ENCODE measurements around the gene GALNT9. TPM values are rescaled to one million over a fixed set of nuclear protein-coding genes. Genes with fewer than 3 reads are reported as not detected.
"Not testable (repeated sequence)": the region's sequence is repeated elsewhere in the genome, so short reads cannot be mapped to it uniquely, and the experiment has no call there.

GALNT9 gene
- total RNA-seq, 1 donor from 2014 or later, result not detected

DNA sequence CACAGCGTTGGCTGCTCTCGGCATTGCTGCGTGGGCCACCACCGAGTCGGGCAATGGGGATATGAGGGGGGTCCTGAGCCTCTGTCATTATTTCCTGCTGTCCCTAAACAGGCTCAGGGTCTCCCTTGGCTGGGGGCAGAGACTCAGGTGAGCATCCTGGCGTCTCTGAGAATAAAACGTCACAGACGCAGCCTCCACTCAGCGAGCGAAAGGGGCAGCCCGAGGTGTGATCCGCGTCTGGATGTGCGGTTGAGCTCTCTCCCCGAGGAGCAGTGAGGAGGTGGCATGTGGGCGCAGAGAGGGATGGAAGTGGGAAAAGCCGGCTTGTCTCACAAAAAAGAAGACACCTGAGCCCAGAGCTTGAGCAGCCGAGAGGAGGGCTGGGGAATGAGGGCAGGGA lies 62.6 kb downstream of the GALNT9 start:
- no peak for TF ChIP-seq CTCF (IDR thresholded peaks at IDR 0.05; ENCODE audit: insufficient read depth, low read length, severe bottlenecking)
- Histone ChIP-seq H3K4me3 (ENCODE audit: low read depth, low read length) (no peak overlapping the region), H3K27me3 (ENCODE audit: control insufficient read depth, insufficient read depth, low read length) (no peaks in the 10 kb centered on the region), H3K36me3 (ENCODE audit: control insufficient read depth, insufficient read depth, low read length) (no peaks in the 10 kb centered on the region)
- FAIRE-seq (no peak), DNase-seq (ENCODE audit: low read depth) (no peak)

DNA sequence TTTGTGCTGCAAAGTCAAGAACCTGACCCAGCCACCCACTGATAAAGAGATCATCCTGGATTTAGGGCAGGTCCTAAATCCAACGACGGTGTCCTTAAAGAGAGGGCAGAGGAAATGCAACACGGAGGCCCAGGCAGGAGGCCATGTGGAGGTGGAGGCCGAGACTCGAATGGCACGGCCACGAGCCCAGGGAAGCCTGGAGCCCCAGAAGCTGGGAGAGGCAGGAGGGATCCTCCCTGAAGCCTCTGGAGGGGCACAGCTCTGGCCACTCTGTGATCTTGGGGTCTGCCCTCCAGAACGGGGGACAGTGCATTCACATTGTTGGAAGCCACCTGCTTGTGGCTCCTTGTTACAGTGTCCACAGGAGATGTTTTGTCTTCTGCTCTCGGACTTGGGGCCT lies 63.0 kb downstream of the GALNT9 start:
- H3K4me3 ChIP-seq (ENCODE audit: low read depth, low read length), result no peak overlapping the region
- no peak for FAIRE-seq
- no peak for DNase-seq (ENCODE audit: low read depth)
- TF ChIP-seq CTCF (IDR thresholded peaks at IDR 0.05; ENCODE audit: insufficient read depth, low read length, severe bottlenecking), result no peak
- no peaks in the 10 kb centered on the region for H3K27me3 ChIP-seq (ENCODE audit: control insufficient read depth, insufficient read depth, low read length)
- H3K36me3 ChIP-seq (ENCODE audit: control insufficient read depth, insufficient read depth, low read length), result no peaks in the 10 kb centered on the region

DNA sequence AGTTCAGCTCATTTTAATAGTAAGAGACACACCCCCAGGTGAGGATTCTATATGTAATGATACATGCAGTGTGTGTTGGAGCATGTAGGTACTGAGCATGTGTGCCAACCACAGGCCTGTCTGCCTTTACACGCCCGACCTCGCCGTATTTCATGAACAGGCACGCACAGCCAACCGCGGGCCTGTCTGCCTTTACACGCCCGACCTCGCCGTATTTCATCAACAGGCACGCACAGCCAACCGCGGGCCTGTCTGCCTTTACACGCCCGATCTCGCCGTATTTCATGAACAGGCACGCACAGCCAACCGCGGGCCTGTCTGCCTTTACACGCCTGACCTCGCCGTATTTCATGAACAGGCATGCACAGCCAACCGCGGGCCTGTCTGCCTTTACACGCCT lies 63.6 kb downstream of the GALNT9 start:
- H3K27me3 ChIP-seq (ENCODE audit: control insufficient read depth, insufficient read depth, low read length); FAIRE-seq; DNase-seq (ENCODE audit: low read depth); H3K4me3 ChIP-seq (ENCODE audit: low read depth, low read length); H3K36me3 ChIP-seq (ENCODE audit: control insufficient read depth, insufficient read depth, low read length): not testable (repeated sequence)

DNA sequence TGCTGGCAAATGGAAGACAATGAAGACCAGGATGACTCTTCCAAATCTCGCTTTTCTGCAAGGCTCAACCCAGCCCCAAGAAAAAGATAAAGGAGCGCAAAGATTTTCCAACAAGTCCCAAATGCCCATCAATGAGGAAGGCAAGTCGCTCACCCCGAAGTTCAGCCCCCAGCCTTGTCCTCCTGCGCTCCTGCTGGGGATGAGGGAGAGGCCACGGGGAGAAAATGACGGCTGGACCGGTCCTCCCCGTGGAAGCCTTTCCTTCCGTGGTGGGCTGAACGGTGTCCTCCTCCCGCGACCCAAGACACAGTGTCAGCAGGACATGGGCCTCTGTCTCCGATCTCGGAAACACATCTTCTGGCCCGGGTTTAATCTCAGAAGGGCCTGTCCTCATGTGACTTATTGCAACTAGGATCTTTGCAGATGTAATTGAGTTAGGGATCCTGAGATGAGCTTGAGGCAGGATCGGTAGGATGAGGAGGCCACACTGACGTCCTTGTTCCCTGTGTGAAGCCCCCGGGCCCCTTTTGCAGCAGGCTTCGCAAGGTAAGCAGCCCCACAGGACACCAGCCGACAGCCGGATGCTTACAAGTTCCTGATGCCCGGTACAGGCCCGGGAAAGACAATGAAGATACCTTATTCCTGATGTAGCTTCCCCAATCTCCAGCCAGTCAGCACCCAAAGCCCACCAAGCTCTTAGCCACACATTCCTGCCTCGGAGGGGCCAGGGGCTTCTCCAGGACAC lies 64.2 kb downstream of the GALNT9 start:
- no peak for DNase-seq (ENCODE audit: low read depth)
- H3K27me3 ChIP-seq (ENCODE audit: control insufficient read depth, insufficient read depth, low read length), result no peaks in the 10 kb centered on the region
- no peak for TF ChIP-seq CTCF (IDR thresholded peaks at IDR 0.05; ENCODE audit: insufficient read depth, low read length, severe bottlenecking)
- FAIRE-seq, result no peak
- no peak overlapping the region for H3K4me3 ChIP-seq (ENCODE audit: low read depth, low read length)
- H3K36me3 ChIP-seq (ENCODE audit: control insufficient read depth, insufficient read depth, low read length), result no peaks in the 10 kb centered on the region

- TF ChIP-seq CTCF (IDR thresholded peaks at IDR 0.05; ENCODE audit: insufficient read depth, low read length, severe bottlenecking), result no peak
- Histone ChIP-seq H3K27me3 (ENCODE audit: control insufficient read depth, insufficient read depth, low read length) (no peaks in the 10 kb centered on the region), H3K36me3 (ENCODE audit: control insufficient read depth, insufficient read depth, low read length) (no peaks in the 10 kb centered on the region), H3K4me3 (ENCODE audit: low read depth, low read length) (no peak overlapping the region)
- no peak for DNase-seq (ENCODE audit: low read depth)
- FAIRE-seq, result no peak
Measured at GRCh38 chr12:132264086-132265010, 65.0 kb downstream of the GALNT9 start.

- no peaks in the 10 kb centered on the region for H3K27me3 ChIP-seq (ENCODE audit: control insufficient read depth, insufficient read depth, low read length)
- FAIRE-seq (no peak), DNase-seq (ENCODE audit: low read depth) (no peak)
- no peak overlapping the region for H3K4me3 ChIP-seq (ENCODE audit: low read depth, low read length)
- H3K36me3 ChIP-seq (ENCODE audit: control insufficient read depth, insufficient read depth, low read length), result no peaks in the 10 kb centered on the region
- no peak for TF ChIP-seq CTCF (IDR thresholded peaks at IDR 0.05; ENCODE audit: insufficient read depth, low read length, severe bottlenecking)
Measured at GRCh38 chr12:132263451-132264049, 65.8 kb downstream of the GALNT9 start.
